ENCODE data around the gene THPO.
A peak's percentile ranks its signal among the peaks of the same experiment; 100 is the strongest.

DNA sequence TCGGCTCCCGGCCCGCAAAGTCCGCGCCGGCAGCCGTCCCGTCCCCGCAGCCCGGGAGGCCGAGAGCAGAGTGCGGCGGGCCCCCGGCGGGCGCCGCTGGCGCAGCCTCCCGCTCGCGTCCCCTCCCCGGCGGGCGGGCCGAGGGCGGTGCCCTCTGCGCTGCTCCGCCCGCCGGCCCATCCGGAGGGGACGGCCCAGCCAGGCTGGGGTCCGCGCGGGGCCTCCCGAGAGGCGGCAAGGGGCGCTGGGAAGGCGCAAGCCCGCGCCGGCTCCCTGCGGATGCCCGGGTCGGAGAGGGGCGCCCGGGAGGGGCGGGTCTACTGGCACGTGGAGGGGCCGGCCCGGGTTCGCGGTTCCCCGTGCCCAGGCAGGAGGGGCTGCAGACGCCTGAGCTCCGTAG, 16.5 kb downstream of the THPO start, which contains the start of the genes CLCN2 and POLR2H:
- TF ChIP-seq EP300 (IDR thresholded peaks at IDR 0.05): no peak
- TF ChIP-seq, protein P1, sequence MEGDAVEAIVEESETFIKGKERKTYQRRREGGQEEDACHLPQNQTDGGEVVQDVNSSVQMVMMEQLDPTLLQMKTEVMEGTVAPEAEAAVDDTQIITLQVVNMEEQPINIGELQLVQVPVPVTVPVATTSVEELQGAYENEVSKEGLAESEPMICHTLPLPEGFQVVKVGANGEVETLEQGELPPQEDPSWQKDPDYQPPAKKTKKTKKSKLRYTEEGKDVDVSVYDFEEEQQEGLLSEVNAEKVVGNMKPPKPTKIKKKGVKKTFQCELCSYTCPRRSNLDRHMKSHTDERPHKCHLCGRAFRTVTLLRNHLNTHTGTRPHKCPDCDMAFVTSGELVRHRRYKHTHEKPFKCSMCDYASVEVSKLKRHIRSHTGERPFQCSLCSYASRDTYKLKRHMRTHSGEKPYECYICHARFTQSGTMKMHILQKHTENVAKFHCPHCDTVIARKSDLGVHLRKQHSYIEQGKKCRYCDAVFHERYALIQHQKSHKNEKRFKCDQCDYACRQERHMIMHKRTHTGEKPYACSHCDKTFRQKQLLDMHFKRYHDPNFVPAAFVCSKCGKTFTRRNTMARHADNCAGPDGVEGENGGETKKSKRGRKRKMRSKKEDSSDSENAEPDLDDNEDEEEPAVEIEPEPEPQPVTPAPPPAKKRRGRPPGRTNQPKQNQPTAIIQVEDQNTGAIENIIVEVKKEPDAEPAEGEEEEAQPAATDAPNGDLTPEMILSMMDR (IDR thresholded peaks at IDR 0.05): peak in 1 of 7 experiments; percentile 6
- peak in 1 of 3 donors; percentile 52 for TF ChIP-seq POLR2AphosphoS5 (IDR thresholded peaks at IDR 0.05)
- TF ChIP-seq POLR2A (IDR thresholded peaks at IDR 0.05): no peak

Measured in stomach (tissue), 4 donors.